HepG2 (cell line): Measurements from ENCODE around the gene MON1A. TPM values are rescaled to one million over a fixed set of nuclear protein-coding genes. Genes with fewer than 3 reads are reported as not detected.

Experiments
- DMAP1 ChIP-seq: IDR thresholded peaks from 2 replicates; pipeline ENCODE4 v1.6.1; 2016
- GLI4 ChIP-seq: sonication (generic); formaldehyde crosslinking; IDR thresholded peaks from 2 replicates; pipeline ENCODE4 v1.5.1; 2020; ENCODE audit warnings: missing genetic modification reagents, mild to moderate bottlenecking, moderate library complexity, borderline replicate concordance
- HBP1 ChIP-seq: IDR thresholded peaks from 2 replicates; pipeline ENCODE4 v1.6.1; 2016; ENCODE audit warnings: low read depth, control low read depth
- HNRNPK ChIP-seq: fragments of 200-400 bp; formaldehyde crosslinking; IDR thresholded peaks from 2 replicates; pipeline ENCODE4 v1.6.1; 2018; ENCODE audit warnings: low read length, low read depth, moderate library complexity, mild to moderate bottlenecking; ENCODE audit not compliant: poor library complexity, severe bottlenecking
- IRX3 ChIP-seq: sonication (generic); formaldehyde crosslinking; IDR thresholded peaks from 2 replicates; pipeline ENCODE4 v1.8.1; 2023; ENCODE audit warnings: mild to moderate bottlenecking, low read depth, missing genetic modification reagents, borderline replicate concordance
- PCBP1 ChIP-seq: fragments of 200-400 bp; formaldehyde crosslinking; IDR thresholded peaks from 2 replicates; pipeline ENCODE4 v1.6.1; 2017; ENCODE audit warnings: mild to moderate bottlenecking, low read depth, low read length, borderline replicate concordance
- POLR2G ChIP-seq: fragments of 200-400 bp; formaldehyde crosslinking; IDR thresholded peaks from 2 replicates; pipeline ENCODE4 v1.6.1; 2018; ENCODE audit warnings: mild to moderate bottlenecking, low read depth, low read length, moderate library complexity
- PRMT3 ChIP-seq: sonication (generic); formaldehyde crosslinking; IDR thresholded peaks from 2 replicates; pipeline ENCODE4 v1.8.1; 2022; ENCODE audit warnings: low read depth, mild to moderate bottlenecking, moderate library complexity, missing genetic modification reagents, borderline replicate concordance
- REL ChIP-seq: sonication (generic); formaldehyde crosslinking; conservative IDR thresholded peaks from 2 replicates; pipeline ENCODE4 v1.8.0; 2022; ENCODE audit warnings: mild to moderate bottlenecking, missing genetic modification reagents, moderate library complexity
- SMAD9 ChIP-seq: sonication (generic); formaldehyde crosslinking; IDR thresholded peaks from 2 replicates; pipeline ENCODE4 v1.5.1; 2020; ENCODE audit warnings: mild to moderate bottlenecking, missing genetic modification reagents
- ZNF205 ChIP-seq: IDR thresholded peaks from 2 replicates; pipeline ENCODE4 v1.6.1; 2018; ENCODE audit warnings: missing biosample characterization, missing genetic modification reagents
- ZNF382 ChIP-seq: sonication (generic); formaldehyde crosslinking; IDR thresholded peaks from 2 replicates; pipeline ENCODE4 v1.5.0; 2020; ENCODE audit warnings: missing genetic modification reagents, mild to moderate bottlenecking, borderline replicate concordance
- ZNF687 ChIP-seq: sonication (generic); formaldehyde crosslinking; IDR thresholded peaks from 2 replicates; pipeline ENCODE4 v1.5.1; 2020; ENCODE audit warnings: mild to moderate bottlenecking, missing genetic modification reagents, moderate library complexity
- ZNF784 ChIP-seq: sonication (generic); formaldehyde crosslinking; IDR thresholded peaks from 2 replicates; pipeline ENCODE4 v1.5.1; 2020; ENCODE audit warnings: missing genetic modification reagents, mild to moderate bottlenecking, borderline replicate concordance
- polyA plus RNA-seq, 8 experiments: library from polyadenylated mRNA; depleted of rRNA in 3 of 8; stranded (reverse) in 7 of 8; unstranded in 1 of 8; fragments of >200 nt; fragmentation: Illumina TruSeq in 4 of 8; extraction: Trizol in 4 of 8; gene quantifications; 2 replicates each; pipeline versions ENCODE4 v1.2.1 to v1.2.3, GENCODE V29; 2011 to 2016; ENCODE audit warnings: low read depth in 4 of 8, missing spikeins in 1 of 8, mixed read lengths in 1 of 8; ENCODE audit not compliant: insufficient read depth in 1 of 8
- total RNA-seq, 5 experiments: library from RNA; depleted of rRNA; stranded (reverse); fragments of >200 nt; fragmentation: Illumina TruSeq; extraction: Trizol; gene quantifications; 2 replicates each; pipeline ENCODE4 v1.2.3, GENCODE V29; 2016; ENCODE audit warnings: low read depth in 1 of 5

The MON1A gene
- total and polyA plus RNA-seq, 2 of the 13 experiments (the other 11 are each of a cell fraction or from before 2014, with no cell fraction given), result 4.6 to 9.0 TPM

GRCh38 chr3:49929291-49930167 lies at the start of gene MON1A (continued):
- peak; percentile 45 for TF ChIP-seq HNRNPK
- TF ChIP-seq DMAP1 (CRISPR knock-in tag), result peak; percentile 71
- no peak for TF ChIP-seq SMAD9
- TF ChIP-seq POLR2G, result peak; percentile 94
- no peak for TF ChIP-seq ZNF382 (CRISPR knock-in tag)
- TF ChIP-seq REL (CRISPR knock-in tag), result no peak
- TF ChIP-seq ZNF784 (CRISPR knock-in tag), result peak; percentile 61; the same call in 1 of the 2 replicates
- TF ChIP-seq IRX3 (CRISPR knock-in tag), result no peak
- peak; percentile 88; the same call in 1 of the 2 replicates for TF ChIP-seq PCBP1
- TF ChIP-seq GLI4, result peak; percentile 77; the same call in 1 of the 2 replicates
- peak; percentile 89 for TF ChIP-seq ZNF687
- 0 out of 2 replicates have a peak, but pooled peaks have one; percentile 64 for TF ChIP-seq HBP1 (CRISPR knock-in tag)
- TF ChIP-seq ZNF205, result peak; percentile 87; the same call in 1 of the 2 replicates
- TF ChIP-seq PRMT3, result no peak
